Choroid plexus epithelial cell (primary cell): Measurements from ENCODE around the gene FRMPD4.

Experiments
- DNase-seq: peaks from one replicate; pipeline ENCODE4 v3.0.0-alpha.2; 2010; ENCODE audit warnings: low read depth
- H3K4me3 ChIP-seq: 2 replicates; pipeline ENCODE4 v1.5.1; 2011; ENCODE audit warnings: low read depth, mild to moderate bottlenecking, control low read depth, low read length, moderate library complexity
- TF ChIP-seq, protein P1 (sequence below): conservative IDR thresholded peaks from 2 replicates; pipeline ENCODE4 v1.5.1; 2011; ENCODE audit warnings: low read depth, mild to moderate bottlenecking, control low read depth, inconsistent platforms, low read length, moderate library complexity

Gene FRMPD4

DNA sequence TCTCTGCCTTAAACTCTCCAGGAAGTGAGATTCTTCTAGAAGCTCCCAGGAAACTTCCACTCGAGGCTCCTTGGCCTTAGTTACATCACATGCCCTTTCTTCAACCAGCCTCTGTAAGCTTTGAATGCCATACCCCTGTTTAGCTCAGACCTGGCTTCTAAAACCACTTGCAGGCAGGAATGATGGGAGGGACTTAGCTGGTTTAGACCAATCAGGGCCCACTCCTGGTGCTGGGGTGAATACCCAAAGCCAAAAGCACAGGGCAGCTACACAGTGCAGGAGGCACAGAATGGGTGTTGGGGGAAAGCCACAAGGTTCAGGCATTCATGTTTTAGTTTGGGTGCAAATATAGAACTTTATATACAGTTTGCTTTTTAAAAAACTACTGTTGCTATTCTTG lies 296.2 kb downstream of the FRMPD4 start:
- no peak for DNase-seq
- TF ChIP-seq, protein P1, sequence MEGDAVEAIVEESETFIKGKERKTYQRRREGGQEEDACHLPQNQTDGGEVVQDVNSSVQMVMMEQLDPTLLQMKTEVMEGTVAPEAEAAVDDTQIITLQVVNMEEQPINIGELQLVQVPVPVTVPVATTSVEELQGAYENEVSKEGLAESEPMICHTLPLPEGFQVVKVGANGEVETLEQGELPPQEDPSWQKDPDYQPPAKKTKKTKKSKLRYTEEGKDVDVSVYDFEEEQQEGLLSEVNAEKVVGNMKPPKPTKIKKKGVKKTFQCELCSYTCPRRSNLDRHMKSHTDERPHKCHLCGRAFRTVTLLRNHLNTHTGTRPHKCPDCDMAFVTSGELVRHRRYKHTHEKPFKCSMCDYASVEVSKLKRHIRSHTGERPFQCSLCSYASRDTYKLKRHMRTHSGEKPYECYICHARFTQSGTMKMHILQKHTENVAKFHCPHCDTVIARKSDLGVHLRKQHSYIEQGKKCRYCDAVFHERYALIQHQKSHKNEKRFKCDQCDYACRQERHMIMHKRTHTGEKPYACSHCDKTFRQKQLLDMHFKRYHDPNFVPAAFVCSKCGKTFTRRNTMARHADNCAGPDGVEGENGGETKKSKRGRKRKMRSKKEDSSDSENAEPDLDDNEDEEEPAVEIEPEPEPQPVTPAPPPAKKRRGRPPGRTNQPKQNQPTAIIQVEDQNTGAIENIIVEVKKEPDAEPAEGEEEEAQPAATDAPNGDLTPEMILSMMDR = no peak
- H3K4me3 ChIP-seq = no peak overlapping the region

DNA sequence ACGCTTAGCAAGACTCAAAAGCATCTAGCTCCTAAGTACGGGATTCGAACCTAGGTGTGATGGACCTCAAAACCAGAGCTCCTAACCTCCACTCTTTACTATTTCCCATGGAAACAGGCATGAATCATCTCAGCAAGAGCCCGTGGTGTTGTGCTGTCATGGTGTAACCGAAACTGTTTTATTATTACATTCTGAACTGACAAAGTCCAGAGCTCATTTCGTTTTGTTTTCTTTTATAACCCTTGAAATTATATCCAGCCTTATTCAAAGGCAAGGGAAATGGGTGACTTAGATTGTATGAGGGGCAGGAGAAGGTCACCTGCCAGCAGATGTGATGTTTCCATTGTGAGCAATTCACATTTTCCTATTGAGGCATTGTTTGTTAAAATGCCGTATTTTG lies 301.1 kb downstream of the FRMPD4 start:
- no peak overlapping the region for H3K4me3 ChIP-seq
- DNase-seq = no peak
- TF ChIP-seq, protein P1 = no peak

DNA sequence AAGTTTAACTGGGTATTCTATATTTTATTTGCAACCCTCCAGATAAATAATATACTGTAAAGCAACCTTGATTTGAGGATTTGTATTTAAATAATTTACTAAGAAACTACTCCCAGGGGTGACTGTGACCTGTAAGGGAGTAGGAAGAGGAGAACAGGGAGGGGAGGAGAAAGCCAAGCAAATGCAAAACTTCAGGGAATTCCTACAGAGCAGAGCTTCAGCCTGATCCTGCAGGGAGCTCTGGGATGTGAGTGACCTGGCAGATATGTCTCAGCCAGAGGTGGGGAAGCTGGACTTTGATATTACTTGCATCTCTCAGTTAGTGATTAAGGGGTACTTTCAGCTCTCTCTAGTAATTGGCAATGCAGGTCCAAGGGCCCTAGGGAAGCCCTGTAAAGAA lies 302.0 kb downstream of the FRMPD4 start:
- no peak overlapping the region for H3K4me3 ChIP-seq
- TF ChIP-seq, protein P1 = no peak
- DNase-seq = no peak

DNA sequence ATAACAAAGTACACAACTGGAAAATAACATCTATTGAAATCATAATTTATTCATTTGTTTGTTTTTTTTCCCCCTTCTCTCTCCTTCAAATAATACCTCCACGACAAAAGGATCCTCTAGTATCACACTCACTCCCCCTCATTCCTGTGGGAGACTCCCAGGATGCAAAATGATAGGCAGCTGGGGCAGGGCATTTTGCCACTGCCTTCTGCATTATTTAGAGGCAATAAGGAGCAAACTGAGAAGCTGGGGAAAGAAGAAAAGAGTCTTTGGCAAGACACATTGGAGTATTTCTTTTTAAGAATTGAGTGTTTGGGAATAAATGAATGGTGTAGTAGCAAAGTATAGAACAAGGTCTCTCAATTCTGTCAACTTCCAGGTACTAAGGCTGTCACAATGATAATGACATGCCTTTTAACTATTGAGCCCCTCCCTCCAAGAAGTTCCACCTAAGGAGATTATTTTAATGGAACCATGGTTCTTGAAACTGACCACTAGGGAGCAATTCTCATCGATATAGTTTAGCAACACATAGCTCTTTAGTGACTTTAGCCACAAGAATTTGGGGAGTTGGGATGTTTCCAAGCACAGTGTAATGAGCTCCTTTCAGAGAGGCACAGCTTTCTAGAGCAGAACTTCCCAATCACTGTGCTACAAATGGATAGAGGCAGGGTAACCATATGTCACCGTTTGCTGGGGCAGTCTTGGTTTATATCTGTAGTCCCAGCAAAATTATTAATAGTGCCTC lies 303.3 kb downstream of the FRMPD4 start:
- TF ChIP-seq, protein P1 = no peak
- H3K4me3 ChIP-seq = no peak overlapping the region
- DNase-seq = peak; percentile 19

DNA sequence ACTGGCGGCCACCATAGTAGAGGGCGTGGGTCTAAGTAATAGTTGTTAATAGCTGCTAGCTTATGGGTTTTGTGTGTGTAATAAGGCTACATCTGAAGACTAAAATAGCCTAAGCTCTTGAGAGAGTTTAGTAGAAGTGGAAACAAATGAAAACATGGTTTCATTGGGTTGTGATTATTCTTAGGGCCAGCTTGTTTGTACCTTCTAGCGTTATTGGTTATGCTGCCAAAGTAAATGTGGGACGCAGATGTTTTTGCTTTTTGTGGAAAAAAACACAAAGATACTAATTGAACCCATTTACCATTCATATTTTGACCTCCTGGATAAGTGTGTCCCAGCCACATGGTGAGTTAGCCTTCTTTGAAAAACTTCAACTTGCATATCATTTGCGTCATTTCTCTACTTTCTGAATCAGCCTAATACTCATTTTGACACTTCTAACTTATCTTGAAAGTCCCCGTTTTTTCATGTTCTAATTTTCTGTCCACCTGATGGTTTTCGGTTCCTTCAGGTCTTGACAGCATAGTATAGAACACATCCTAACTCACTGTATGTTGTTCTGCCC lies 305.3 kb downstream of the FRMPD4 start:
- TF ChIP-seq, protein P1 = no peak
- DNase-seq = no peak
- no peak overlapping the region for H3K4me3 ChIP-seq

DNA sequence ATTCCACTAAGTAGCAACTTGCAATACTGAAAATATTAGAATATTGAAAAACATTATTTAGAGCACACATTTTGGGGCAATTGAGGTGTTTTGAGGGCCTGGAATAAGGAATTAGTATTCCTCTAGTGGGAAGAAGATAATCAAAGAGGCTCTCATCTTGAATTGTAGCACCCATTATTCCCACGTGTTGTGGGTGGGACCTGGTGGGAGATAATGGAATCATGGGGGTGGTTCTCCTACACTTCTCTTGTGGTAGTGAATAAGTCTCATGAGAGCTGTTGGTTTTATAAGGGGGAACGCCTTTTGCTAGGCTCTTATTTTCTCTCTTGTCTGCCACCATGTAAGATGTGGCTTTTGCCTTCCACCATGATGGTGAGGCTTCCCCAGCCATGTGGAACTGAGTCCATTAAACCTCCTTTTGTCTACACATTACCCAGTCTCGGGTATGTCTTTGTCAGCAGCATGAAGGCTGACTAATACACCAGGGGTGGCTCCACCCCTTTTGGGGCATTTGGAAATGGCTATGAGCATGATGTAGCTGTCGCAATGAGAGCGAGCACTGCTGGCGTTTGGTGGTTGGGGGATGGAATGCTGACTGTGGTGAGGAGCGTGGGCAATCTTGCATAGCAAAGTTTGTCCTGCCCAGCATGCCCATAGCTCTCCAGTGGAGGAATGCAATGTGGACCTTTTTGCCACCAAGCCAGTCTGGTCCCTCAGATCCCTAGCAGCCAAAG lies 308.2 kb downstream of the FRMPD4 start:
- TF ChIP-seq, protein P1 = no peak
- no peak for DNase-seq
- H3K4me3 ChIP-seq = no peak overlapping the region
